HG03175 (cell line): ENCODE results near the gene VMP1.
A peak's percentile ranks its signal among the peaks of the same experiment; 100 is the strongest.
"Not testable (repeated sequence)": the region's sequence is repeated elsewhere in the genome, so short reads cannot be mapped to it uniquely, and the experiment has no call there.

Experiments used
- ATAC-seq: cut with Tn5 transposase; IDR thresholded peaks from one replicate; pipeline ENCODE4 v1.9.1; 2021; ENCODE audit warnings: mild to moderate bottlenecking, moderate library complexity; ENCODE audit not compliant: unreplicated experiment

VMP1 gene

DNA sequence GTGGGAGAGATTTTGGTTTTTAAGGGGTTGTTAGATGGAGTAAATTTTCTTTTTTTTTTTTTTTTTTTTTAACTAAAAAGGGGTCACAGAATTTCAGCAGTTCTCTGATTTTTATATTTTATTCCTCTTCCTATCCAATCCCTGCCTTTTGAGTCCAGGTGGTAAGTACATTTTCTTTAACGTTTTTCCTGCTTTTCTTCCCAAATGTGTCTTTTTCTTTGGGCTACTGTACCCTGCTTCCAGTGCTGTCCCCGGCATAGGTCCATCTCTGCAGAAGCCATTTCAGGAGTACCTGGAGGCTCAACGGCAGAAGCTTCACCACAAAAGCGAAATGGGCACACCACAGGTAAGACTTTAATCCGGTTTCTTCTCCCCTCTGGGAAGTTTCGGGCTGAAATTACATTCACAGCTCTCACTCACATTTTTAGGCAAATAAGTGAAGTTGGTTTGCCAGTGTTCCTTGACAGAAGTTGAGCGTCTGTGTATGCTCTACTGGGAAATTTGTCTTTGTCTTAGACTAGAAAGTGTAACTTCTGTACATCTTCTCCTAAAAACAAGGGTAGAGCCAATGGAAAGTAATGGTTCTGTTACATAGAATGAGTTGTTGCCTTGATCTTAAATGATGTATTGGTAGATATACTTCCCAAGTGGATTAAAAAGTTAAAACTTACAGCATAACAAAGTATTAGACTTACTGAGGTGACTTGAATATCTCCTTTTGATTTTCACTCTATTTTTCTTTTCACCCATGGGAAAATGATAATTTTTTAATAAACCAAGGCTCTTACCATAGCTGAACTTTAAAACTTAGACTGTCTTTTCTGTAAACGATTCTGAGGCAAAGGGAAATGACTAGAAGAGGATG, 130.8 kb downstream of the VMP1 start:
- ATAC-seq: no peak

DNA sequence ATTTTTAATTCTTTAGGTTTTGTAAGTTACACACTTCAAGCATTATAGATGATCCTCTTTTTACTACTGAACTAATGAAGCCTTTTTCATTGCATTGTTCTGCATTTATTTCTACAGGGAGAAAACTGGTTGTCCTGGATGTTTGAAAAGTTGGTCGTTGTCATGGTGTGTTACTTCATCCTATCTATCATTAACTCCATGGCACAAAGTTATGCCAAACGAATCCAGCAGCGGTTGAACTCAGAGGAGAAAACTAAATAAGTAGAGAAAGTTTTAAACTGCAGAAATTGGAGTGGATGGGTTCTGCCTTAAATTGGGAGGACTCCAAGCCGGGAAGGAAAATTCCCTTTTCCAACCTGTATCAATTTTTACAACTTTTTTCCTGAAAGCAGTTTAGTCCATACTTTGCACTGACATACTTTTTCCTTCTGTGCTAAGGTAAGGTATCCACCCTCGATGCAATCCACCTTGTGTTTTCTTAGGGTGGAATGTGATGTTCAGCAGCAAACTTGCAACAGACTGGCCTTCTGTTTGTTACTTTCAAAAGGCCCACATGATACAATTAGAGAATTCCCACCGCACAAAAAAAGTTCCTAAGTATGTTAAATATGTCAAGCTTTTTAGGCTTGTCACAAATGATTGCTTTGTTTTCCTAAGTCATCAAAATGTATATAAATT, 132.3 kb downstream of the VMP1 start:
- no peak for ATAC-seq

DNA sequence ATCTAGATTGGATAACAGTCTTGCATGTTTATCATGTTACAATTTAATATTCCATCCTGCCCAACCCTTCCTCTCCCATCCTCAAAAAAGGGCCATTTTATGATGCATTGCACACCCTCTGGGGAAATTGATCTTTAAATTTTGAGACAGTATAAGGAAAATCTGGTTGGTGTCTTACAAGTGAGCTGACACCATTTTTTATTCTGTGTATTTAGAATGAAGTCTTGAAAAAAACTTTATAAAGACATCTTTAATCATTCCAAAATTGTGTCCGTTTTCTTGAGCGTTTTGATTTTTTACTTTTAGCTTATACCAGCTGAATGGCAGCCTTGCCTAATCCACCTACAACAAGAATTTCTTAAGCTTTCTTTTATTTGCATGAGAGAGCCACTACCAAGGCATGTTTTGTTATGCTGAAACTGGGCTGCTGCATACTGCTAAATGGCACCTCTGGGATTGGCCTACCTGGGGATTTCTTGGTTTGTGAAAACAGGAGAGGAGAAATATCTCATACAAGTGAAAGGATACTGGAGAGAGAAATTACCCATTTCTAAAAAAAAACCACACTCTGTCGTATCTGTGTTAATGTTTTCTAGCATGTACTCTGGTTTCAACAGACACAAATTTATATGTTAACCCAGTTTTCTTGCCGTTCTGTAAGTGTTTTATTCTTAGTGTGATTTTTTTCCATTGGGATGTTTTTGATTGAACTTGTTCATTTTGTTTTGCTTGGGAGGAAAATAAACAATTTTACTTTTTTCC, 133.1 kb downstream of the VMP1 start:
- ATAC-seq: no peak

DNA sequence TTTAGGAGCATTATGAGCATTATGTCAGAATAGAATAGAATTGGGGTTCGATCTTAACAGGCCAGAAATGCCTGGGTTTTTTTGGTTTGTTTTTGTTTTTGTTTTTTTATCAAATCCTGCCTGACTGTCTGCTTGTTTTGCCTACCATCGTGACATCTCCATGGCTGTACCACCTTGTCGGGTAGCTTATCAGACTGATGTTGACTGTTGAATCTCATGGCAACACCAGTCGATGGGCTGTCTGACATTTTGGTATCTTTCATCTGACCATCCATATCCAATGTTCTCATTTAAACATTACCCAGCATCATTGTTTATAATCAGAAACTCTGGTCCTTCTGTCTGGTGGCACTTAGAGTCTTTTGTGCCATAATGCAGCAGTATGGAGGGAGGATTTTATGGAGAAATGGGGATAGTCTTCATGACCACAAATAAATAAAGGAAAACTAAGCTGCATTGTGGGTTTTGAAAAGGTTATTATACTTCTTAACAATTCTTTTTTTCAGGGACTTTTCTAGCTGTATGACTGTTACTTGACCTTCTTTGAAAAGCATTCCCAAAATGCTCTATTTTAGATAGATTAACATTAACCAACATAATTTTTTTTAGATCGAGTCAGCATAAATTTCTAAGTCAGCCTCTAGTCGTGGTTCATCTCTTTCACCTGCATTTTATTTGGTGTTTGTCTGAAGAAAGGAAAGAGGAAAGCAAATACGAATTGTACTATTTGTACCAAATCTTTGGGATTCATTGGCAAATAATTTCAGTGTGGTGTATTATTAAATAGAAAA, 133.8 kb downstream of the VMP1 start:
- ATAC-seq: not testable (repeated sequence)

DNA sequence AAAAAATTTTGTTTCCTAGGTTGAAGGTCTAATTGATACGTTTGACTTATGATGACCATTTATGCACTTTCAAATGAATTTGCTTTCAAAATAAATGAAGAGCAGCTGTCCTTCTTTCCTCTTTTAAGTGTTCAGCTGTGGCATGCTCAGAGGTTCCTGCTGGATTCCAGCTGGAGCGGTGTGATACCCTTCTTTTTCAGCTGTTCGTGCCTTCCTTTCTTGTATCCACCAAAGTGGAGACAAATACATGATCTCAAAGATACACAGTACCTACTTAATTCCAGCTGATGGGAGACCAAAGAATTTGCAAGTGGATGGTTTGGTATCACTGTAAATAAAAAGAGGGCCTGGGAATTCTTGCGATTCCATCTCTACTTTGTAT, 134.4 kb downstream of the VMP1 start:
- ATAC-seq: not testable (repeated sequence)

DNA sequence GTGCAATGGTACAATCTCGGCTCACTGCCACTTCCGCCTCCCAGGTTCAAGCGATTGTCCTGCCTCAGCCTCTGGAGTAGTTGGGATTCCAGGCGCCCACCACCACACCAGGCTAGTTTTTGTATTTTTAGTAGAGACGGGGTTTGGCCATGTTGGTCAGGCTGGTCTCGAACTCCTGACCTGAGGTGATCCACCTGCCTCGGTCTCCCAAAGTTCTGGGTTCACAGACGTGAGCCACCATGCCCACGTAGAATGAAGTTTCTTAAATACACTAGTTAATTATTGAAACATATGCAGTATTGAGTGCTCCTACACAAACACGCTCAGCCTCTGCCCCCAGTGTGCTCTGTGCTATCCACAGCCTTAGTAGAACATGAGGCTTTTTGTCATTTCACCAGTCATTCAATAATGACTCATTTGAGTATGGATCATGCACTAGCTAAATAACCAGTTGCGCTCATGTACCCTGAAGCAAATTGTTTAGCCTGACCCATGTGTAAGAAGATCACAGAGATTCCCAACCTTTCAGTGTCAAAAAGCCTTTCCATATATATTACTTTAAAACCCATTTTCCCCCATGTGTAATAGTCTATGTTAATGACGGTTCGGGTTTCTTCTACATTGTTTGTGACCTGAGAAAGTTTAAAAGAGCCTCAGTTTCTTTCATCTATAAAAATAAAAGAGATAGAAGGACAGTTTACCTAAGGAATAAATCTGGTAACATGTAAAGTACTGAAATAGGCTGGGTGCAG, 135.6 kb downstream of the VMP1 start:
- peak; percentile 46 for ATAC-seq

DNA sequence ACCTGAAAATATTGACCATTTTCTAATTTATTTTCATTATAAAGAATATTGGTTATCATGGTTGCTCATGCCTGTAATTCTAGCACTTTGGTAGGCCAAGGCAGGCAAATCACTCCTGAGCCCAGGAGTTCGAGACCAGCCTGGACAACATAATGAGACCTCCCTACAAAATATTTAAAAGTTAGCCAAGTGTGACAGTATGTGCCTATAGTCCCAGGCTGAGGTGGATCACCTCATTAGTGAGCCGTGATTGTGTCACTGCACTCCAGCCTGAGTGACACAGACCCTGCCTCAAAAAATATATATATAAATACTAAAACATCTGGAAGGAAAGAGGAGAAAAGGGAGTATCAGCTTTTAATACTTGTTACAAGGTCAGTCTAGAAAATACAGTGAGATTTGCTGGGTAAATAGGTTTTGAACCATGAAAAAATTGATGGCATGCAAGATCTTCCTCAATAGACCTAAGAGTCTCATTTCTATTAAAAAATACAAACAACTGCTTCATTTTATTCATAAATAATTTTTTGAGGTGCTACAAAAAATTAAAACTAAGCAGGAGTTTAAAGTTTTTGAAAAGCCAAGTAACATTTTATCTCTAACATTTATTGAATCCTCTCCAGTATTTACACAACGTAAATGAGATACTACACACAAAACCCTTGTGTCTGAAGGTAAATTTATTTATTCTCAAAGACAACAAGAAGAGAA, 137.6 kb downstream of the VMP1 start:
- ATAC-seq: no peak

DNA sequence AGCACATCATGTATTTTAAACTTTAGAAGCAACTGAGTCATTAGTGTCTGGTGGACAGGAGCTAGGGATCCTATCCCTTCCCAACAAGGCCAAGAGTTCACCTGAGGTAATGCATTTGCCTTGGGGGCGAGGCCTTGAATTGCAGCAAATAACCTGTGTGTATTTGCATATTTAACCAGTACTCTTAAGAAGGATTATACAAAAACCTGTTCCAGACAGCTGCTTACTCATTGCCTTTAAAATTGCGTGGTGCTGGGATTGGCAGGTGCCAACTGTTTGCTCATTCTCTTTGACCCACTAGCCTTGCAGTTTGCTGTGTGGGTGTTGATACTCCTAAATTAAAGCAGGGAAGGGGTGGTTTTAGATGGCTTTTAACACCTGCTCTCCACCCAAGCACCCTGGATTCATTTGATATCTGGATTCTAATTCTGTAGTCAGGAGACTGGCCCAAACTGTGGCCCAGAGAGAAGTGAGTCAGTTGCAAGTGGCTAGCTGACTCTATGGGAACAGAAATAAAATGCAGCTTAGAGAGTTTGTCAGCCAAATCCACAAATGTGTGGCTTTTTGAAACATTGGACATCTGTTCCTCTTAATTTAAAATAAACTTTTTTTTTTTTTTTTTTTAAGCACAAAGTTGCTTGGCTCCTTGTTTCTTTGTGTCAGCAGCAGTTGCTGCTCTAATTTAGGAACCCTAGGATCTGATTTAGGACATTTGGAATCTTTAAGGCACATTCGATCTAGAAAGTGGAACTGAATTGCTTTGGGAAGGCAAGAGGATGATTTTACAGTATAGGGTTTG, 138.3 kb downstream of the VMP1 start:
- ATAC-seq: no peak

DNA sequence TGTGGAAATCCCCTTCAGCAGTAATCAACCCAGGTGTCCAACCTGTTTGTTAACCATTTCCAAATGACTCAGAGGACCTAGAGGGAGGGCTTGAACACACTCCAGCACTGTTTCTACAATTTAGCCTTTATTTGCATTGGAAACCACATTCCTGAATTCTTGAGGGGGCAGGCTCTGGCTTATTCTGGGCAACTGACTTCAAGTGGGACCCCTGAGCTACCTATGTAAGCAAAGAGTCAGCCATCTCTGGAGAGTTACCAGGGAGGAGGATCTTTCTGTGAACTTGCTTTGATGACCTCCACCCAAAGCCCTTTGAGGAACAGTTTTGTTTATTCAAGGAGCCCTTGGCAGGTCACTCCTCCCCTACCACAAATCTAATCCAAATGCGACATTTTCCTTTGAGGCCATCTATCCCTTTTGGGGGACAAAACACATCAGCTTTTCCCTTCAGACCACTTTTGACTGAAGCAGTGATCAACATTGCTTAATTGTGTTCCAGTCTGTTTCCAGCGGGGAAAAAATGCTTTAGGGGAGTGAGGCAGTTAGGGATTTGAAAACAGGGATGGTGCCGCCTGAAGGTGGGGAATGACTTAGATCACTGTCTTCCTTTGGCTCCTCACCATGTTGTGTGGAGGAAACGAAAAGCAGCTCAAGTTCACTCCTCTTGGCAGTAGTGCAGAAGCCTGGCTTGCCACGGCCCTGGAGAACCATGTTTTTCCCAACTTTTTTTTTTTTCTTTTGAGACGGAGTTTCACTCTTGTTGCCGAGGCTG, 139.1 kb downstream of the VMP1 start:
- peak; percentile 47 for ATAC-seq

DNA sequence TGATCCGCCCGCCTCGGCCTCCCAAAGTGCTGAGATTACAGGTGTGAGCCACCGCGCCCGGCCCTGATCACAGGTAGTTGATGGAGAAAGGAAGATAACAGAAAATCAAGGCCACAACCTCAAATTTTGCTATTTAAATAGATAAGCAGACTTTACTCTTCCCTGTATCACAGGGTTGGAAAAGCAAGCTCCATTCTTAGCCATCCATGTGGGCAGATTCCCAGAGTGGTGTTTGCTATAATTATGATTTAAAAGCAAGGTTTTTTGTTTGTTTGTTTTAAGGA, 140.9 kb downstream of the VMP1 start:
- no peak for ATAC-seq

DNA sequence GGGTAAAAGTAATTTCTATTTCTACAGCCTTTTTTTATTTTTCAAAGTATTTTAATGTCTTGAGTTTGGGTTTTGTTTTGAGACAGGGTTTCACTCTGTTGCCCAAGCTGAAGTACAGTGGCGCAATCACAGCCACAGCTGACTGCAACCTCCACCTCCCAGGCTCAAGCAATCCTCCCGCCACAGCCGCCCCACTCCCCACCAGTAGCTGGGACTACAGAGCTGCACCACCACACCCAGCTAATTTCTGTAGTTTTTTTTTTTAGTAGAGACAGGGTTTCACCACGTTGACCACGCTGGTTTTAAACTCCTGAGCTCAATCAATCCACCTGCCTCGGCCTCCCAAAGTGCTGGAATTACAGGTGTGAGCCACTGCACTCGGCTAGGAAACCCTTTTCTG, 141.3 kb downstream of the VMP1 start:
- ATAC-seq: no peak

DNA sequence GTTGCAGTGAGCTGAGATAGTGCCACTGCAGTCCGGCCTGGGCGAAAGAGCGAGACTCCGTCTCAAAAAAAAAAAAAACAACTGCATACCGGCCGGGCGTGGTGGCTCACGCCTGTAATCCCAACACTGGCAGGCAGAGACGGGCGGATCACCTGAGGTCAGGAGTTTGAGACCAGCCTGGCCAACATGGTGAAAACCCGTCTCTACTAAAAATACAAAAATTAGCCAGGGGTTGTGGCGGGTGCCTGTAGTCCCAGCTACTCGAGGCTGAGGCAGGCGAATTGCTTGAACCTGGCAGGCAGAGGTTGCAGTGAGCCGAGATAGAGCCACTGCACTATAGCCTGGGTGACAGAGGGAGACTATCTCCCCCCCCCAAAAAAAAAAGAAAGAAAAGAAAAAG, 142.9 kb downstream of the VMP1 start:
- ATAC-seq: not testable (repeated sequence)

DNA sequence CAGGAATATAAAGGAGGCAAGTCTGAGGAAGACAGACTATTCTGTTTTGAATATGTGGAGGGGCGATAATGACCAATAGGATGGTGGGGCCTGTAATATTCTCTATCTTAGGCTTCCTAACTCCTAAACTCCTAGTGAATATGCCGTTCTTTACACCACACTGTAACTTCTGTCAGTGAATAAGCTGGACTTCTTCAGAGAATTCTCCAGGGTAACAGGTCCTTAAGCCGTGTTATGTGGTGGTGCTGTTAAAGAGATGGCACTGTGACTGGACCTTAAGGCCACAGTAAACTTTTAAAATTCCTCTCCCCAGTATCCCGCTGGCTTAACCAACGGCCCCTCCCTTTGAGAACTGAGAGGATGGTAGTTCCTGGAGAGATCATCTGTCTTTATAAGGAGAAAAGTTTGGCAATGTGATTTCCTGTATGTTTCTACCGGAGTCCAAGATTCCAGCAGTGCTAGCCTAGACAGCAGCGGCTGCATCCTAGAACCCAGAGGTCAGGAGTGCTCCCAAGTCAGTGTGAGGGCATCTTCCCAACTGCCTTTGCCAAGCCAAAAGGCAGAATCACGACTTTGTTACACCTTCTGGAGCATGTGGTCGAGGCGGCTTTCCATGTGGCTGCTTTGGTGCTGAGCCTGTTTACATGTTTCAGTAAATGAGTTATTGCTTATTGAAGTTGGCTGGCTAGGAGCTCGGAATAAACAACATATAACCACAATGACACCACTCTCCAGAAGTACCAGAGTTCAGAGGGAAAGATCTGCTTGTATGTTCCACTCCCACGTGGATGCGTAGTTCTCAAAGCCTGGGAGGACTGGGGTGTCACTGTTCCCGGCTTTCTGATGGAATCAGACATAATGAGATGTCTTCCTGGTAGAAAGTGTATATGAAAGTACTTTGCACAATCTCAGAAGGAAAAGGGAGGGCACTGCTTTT, 144.3 kb downstream of the VMP1 start:
- no peak for ATAC-seq

DNA sequence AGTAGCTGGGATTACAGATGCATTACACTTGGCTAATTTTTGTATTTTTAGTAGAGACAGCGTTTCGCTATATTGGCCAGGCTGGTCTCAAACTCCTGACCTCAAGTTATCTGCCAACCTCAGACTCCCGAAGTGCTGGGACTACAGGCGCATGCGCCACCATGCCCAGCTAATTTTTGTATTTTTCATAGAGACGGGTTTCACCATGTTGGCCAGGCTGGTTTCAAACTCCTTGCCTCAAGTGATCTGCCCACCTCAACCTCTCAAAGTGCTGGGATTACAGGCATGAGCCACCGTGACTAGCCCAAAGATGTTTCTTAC, 145.4 kb downstream of the VMP1 start:
- not testable (repeated sequence) for ATAC-seq

DNA sequence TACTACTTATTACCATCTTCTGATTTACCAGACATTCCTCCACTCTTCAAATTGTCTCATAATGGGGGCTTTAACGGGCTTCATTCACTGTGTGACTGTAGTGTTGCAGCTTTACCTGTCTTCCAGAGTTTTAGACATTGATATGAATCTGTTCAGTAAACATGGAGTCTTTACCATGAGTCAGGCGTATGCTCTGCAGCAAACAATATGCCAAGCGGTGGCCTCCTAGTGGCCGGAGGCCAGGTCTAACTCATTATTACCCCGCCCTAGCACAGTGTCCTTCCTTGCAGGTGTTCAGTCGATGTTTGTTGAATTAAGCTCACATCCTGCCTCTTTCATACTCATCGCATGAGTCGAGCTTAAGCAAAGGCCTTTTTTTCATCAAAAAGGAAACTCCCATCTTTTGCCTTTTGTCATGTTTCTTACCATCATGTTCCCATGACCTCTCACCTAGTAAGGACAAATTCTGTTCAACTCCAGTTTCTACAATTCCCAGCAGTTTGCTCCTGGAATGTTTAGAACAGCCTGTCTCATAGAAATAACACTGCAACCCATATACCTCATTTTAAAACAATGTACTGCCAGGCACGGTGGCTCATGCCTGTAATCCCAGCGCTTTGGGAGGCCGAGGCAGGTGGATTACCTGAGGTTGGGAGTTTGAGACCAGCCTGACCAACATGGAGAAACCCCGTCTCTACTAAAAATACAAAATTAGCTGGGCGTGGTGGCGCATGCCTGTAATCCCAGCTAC, 145.9 kb downstream of the VMP1 start:
- no peak for ATAC-seq

DNA sequence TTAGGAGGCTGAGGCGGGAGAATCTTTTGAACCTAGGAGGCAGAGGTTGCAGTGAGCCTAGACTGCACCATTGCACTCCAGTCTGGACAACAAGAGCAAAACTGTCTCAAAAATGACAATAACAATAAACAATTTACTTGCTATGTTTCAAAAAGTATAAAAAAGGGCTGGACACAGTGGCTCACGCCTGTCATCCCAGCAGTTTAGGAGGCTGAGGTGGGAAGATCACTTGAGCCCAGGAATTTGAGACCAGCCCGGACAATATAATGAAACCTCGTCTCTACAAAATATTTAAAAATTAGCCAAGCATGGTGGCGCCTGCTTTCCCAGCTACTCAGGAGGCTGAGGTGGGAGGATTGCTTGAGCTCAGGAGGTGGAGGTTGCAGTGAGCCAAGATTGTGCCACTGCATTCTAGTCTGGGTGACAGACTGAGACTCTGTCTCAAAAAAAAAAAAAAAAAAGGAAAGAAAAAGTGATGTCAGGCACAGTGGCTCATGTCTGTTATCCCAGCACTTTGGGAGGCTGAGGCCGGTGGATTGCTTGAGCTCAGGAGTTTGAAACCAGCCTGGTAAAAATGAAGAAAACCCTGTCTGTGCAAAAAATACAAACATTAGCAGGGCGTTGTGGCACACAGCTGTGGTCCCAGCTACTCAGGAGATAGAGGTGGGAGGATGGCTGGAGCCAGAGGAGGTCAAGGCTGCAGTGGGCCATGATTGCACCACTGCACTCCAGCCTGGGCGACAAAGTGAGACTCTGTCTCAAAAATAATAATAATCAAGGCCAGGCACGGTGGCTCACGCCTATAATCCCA, 146.7 kb downstream of the VMP1 start:
- not testable (repeated sequence) for ATAC-seq
